Keratinocyte (primary cell): ENCODE measurements around the gene RIMS4. TPM values are rescaled to one million over a fixed set of nuclear protein-coding genes. Genes with fewer than 3 reads are reported as not detected.

Source experiments
- DNase-seq: peaks from one replicate; pipeline ENCODE4 v3.0.0-alpha.2; 2011; ENCODE audit warnings: low read depth, missing footprints, low spot score
- FAIRE-seq: peaks from 2 replicates; lab custom pipeline; 2011; peaks lifted over from hg19 to GRCh38; lab: Jason Lieb, UNC
- H2AFZ ChIP-seq: 2 replicates; pipeline ENCODE4 v1.6.0; 2012; ENCODE audit warnings: low read length, control low read depth, inconsistent platforms; ENCODE audit not compliant: control insufficient read depth
- H3K27ac ChIP-seq: 2 replicates; pipeline ENCODE4 v1.5.1; 2011; ENCODE audit warnings: low read length; ENCODE audit not compliant: control insufficient read depth, insufficient read depth
- H3K27me3 ChIP-seq: 3 replicates; pipeline ENCODE4 v1.6.0; 2011; ENCODE audit warnings: low read length; ENCODE audit not compliant: control insufficient read depth, insufficient read depth; ENCODE audit errors: extremely low read depth
- H3K36me3 ChIP-seq, 2 experiments: 2 replicates in 1 of 2; 3 replicates in 1 of 2; pipeline ENCODE4 v1.5.1; 2011; ENCODE audit warnings: low read length in 2 of 2, mild to moderate bottlenecking in 1 of 2; ENCODE audit not compliant: control insufficient read depth in 2 of 2, insufficient read depth in 2 of 2; ENCODE audit errors: extremely low read depth in 1 of 2
- H3K4me1 ChIP-seq: 3 replicates; pipeline ENCODE4 v1.5.1; 2011; ENCODE audit warnings: low read length; ENCODE audit not compliant: control insufficient read depth, insufficient read depth; ENCODE audit errors: extremely low read depth
- H3K4me2 ChIP-seq: 3 replicates; pipeline ENCODE4 v1.6.0; 2011; ENCODE audit warnings: low read depth, low read length; ENCODE audit not compliant: control insufficient read depth, insufficient read depth; ENCODE audit errors: extremely low read depth
- H3K4me3 ChIP-seq, 3 experiments: fragments of 200-600 bp in 1 of 3; sonication (generic) in 1 of 3; 2 replicates in 2 of 3; 3 replicates in 1 of 3; pipeline ENCODE4 v1.5.1; 2011 to 2016; ENCODE audit warnings: low read length in 3 of 3, mild to moderate bottlenecking in 3 of 3, control low read depth in 2 of 3, inconsistent platforms in 1 of 3, low read depth in 1 of 3, mixed read lengths in 1 of 3, mixed run types in 1 of 3, moderate library complexity in 1 of 3; ENCODE audit not compliant: control insufficient read depth in 2 of 3, insufficient read depth in 2 of 3; ENCODE audit errors: extremely low read depth in 1 of 3
- H3K79me2 ChIP-seq: 2 replicates; pipeline ENCODE4 v1.6.0; 2012; ENCODE audit warnings: low read length; ENCODE audit not compliant: control insufficient read depth, insufficient read depth
- H3K9ac ChIP-seq: 3 replicates; pipeline ENCODE4 v1.6.0; 2011; ENCODE audit warnings: low read length; ENCODE audit not compliant: control insufficient read depth, insufficient read depth; ENCODE audit errors: extremely low read depth
- H3K9me1 ChIP-seq: 3 replicates; pipeline ENCODE4 v1.6.0; 2011; ENCODE audit warnings: low read length; ENCODE audit not compliant: control insufficient read depth, insufficient read depth; ENCODE audit errors: extremely low read depth
- H3K9me3 ChIP-seq: 2 replicates; pipeline ENCODE4 v1.5.1; 2012; ENCODE audit warnings: low read depth, low read length; ENCODE audit not compliant: control insufficient read depth
- H4K20me1 ChIP-seq: 3 replicates; pipeline ENCODE4 v1.6.0; 2011; ENCODE audit warnings: low read length; ENCODE audit not compliant: control insufficient read depth, insufficient read depth; ENCODE audit errors: extremely low read depth
- CTCF ChIP-seq, 3 experiments: IDR thresholded peaks in 1 of 3; conservative IDR thresholded peaks in 1 of 3; optimal IDR thresholded peaks in 1 of 3; 2 replicates in 2 of 3; 3 replicates in 1 of 3; pipeline versions ENCODE3 to v1.5.1; 2011; ENCODE audit warnings: low read length in 3 of 3, mild to moderate bottlenecking in 3 of 3, moderate library complexity in 2 of 3, control low read depth in 1 of 3, inconsistent platforms in 1 of 3; ENCODE audit not compliant: insufficient read depth in 2 of 3; ENCODE audit errors: extremely low read depth in 1 of 3
- EZH2 ChIP-seq: IDR thresholded peaks from one replicate; pipeline ENCODE4 v1.6.1; 2012; ENCODE audit warnings: inconsistent platforms, mild to moderate bottlenecking, low read length, moderate library complexity
- dilution Hi-C: fragments of 300-500 bp; cut with MboI; formaldehyde crosslinking; loops from one replicate; pipeline ENCODE4 v1.7.0; 2020; ENCODE audit warnings: low sequenced_read_pairs; ENCODE audit not compliant: extremely low pct_ligation_motif_present
- polyA plus RNA-seq, 5 experiments: library from polyadenylated mRNA; depleted of rRNA in 3 of 5; stranded (reverse) in 3 of 5; stranded (forward) in 1 of 5; unstranded in 1 of 5; fragments of >200 nt; gene quantifications; 1 replicate in 1 of 5; 2 replicates in 3 of 5; 3 replicates in 1 of 5; pipeline versions ENCODE4 v1.2.1 to v1.2.3, GENCODE V29; 2011 to 2012; ENCODE audit warnings: missing spikeins in 2 of 5, low read depth in 1 of 5, low replicate concordance in 1 of 5

Gene RIMS4
- polyA plus RNA-seq, 1 donor (not counting 4 experiments of a cell fraction or from before 2014, with no cell fraction given): not detected

- Histone ChIP-seq H3K4me1 (no peaks in the 10 kb centered on the region), H4K20me1 (no peaks in the 10 kb centered on the region)
Measured at GRCh38 chr20:44756956-44757355, 53.4 kb downstream of the RIMS4 start.

DNA sequence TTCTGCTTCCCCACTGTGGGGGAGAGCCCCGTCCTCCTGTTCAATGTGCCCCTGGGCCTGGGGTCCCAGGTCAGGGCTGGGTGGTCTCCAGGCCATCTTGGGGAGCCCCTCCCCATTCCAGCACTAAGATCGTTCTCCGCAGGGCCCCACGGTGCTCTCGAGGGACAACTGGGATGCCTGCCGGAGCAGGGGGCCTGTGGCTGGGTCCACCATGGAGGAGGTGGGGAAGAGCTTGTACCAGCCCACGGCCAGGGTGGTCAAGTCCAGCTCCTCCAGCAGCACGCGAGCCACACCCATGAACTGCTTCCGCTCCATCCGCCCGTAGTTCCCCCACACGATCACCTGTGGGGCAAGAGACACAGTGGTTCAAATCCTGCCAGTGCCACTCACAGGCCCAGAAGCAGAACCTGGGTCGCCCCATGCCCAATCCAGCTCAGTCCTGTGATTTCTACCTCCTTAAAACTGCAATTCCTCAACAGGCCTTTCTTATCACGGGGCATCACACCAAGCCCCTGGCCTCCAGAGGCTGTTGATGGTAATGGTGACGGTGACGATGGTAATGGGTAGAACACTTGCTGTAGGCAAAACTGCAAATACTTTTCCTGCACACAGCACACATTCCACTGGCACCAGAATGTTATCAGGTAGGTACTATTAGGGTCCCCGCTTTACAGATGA is 54.2 kb downstream of the RIMS4 start:
- H4K20me1 ChIP-seq: no peaks in the 10 kb centered on the region
- no peaks in the 10 kb centered on the region for H3K9me1 ChIP-seq
- H3K9me3 ChIP-seq: no peaks in the 10 kb centered on the region
- no peaks in the 10 kb centered on the region for H3K79me2 ChIP-seq
- H3K4me2 ChIP-seq: no peak overlapping the region
- no peak for DNase-seq
- no peak overlapping the region for H3K9ac ChIP-seq
- no peak overlapping the region for H3K27ac ChIP-seq
- no peaks in the 10 kb centered on the region for H3K4me1 ChIP-seq
- TF ChIP-seq CTCF (optimal IDR thresholded peaks at IDR 0.05 in 1 of 3, IDR thresholded peaks at IDR 0.05 in 1 of 3, conservative IDR thresholded peaks at IDR 0.05 in 1 of 3; ENCODE audit: extremely low read depth in 1 of 3, insufficient read depth in 2 of 3, low read length in 3 of 3) (no peak), EZH2 (no peak)
- dilution Hi-C loops: loop anchor here (25.0 kb wide), 1 partner anchor 106 kb away; no protein-coding TSS in a partner anchor
- no peak overlapping the region for H2AFZ ChIP-seq
- no peak overlapping the region for H3K4me3 ChIP-seq
- FAIRE-seq: no peak
- no peaks in the 10 kb centered on the region for H3K36me3 ChIP-seq
- H3K27me3 ChIP-seq: peaks cover 36% of the 10 kb centered on the region

More at GRCh38 chr20:44756956-44757355, 53.4 kb downstream of the RIMS4 start:
- no peak for TF ChIP-seq EZH2
- no peak for TF ChIP-seq CTCF (optimal IDR thresholded peaks at IDR 0.05 in 1 of 3, IDR thresholded peaks at IDR 0.05 in 1 of 3, conservative IDR thresholded peaks at IDR 0.05 in 1 of 3; ENCODE audit: extremely low read depth in 1 of 3, insufficient read depth in 2 of 3, low read length in 3 of 3)
- dilution Hi-C loops: loop anchor here (25.0 kb wide), 1 partner anchor 105 kb away; no protein-coding TSS in a partner anchor
- H3K9me1 ChIP-seq: no peaks in the 10 kb centered on the region
- no peak overlapping the region for H3K4me2 ChIP-seq
- H3K36me3 ChIP-seq: no peaks in the 10 kb centered on the region
- no peaks in the 10 kb centered on the region for H3K9me3 ChIP-seq
- H2AFZ ChIP-seq: no peak overlapping the region
- peaks cover 31% of the 10 kb centered on the region for H3K27me3 ChIP-seq
- H3K4me3 ChIP-seq: no peak overlapping the region
- H3K79me2 ChIP-seq: no peaks in the 10 kb centered on the region
- no peak overlapping the region for H3K27ac ChIP-seq
- DNase-seq: no peak
- no peak overlapping the region for H3K9ac ChIP-seq
- FAIRE-seq: no peak
